HG02588 (cell line): ENCODE data around the gene ERAP2.
A peak's percentile ranks its signal among the peaks of the same experiment; 100 is the strongest.

ENCODE experiments used
- ATAC-seq: cut with Tn5 transposase; IDR thresholded peaks from one replicate; pipeline ENCODE4 v1.9.1; 2021; ENCODE audit warnings: mild to moderate bottlenecking, moderate library complexity; ENCODE audit not compliant: unreplicated experiment

The ERAP2 gene

DNA sequence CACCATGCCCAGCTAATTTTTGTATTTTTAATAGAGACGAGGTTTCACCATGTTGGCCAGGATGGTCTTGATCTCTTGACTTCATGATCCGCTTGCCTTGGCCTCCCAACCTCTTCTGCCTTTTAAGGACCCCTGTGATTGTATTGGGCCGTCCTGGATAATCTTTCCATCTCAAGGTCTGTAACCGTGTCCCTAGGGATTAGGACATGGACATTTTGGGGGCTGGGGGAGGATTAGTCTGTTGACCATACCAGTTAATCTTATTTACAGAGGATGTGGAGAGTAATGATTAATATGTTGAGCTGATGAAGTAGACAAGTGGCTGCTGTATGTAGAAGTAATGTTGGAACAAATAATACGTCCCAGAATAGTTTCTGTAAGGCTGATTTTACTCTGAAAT is 82.7 kb downstream of the ERAP2 start:
- ATAC-seq, result no peak

DNA sequence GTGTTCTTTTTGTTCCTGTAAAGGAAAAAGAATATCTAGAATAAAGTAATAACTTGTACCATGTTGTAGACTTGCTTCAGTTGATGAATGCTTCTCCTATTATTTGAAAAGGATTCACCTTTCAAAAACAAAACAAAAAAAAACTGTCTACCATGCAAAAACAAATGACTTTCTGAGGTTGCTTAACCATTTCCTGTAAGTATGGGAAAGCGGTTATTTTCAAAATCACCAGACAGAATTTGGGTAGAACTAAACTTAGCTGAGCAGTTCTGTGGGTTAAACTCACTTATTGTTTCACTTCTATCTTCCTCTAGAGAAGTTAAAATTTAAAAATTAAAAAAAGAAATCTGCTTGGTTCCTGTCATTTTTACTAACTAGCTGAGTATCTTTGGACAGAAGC is 84.8 kb downstream of the ERAP2 start:
- peak; percentile 65 for ATAC-seq

DNA sequence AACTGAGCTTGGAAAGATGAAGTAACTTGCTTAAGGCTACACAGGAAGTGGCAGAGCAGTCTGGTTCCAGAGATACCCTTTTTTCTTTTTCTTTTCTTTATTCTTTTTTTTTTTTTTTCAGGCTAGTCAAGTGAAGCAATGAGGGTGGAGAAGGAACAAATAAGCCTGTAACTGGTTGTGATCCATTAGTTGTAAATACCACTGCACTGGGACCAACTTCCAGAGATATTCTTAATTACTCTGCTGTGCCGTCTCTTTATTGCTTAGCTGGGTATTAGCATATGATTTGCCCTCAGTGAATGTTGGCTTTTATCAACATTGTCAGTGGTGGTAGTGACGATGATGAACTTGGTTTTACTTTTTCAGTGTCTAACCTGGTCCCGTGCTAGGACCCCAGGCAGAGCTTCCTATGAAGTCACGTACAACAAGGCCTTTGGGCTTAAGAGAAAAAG is 86.3 kb downstream of the ERAP2 start:
- no peak for ATAC-seq

DNA sequence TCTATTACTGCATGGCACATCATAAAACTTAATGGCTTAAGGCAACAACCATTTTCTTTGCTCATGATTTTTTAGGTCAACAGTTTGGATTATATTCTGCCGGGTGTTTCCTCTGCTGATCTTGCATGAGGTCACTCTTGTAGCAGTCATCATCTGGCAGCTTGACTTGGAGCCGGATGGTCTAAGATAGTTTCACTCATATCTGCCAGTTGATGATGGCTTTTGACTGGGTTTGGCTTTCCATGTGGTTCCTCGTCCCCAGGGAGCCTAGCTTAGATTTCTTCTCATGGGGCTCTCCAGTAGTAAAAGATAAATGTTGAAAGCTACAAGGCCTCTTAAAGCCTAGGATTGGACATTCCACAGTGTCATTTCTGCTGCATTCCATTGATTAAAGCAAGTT is 87.0 kb downstream of the ERAP2 start:
- peak; percentile 36 for ATAC-seq

DNA sequence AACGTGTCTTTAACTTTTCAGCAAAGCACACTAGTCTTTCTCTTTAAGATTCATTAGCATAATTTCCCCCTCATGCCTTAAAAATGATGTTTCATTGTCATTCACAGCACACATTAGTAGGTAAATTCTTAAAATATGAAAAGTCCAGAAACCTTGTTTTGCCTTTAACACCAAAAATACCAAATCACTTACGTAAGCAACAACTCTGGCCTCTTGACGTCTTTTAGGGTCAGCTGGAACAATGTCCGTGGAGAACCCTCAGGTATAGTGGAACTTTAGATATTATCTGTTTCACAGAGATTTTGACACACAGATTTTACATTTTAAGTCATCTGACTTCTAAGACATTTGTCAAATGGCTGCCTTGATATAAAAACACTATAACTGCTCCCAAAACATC is 90.5 kb downstream of the ERAP2 start:
- ATAC-seq, result no peak

DNA sequence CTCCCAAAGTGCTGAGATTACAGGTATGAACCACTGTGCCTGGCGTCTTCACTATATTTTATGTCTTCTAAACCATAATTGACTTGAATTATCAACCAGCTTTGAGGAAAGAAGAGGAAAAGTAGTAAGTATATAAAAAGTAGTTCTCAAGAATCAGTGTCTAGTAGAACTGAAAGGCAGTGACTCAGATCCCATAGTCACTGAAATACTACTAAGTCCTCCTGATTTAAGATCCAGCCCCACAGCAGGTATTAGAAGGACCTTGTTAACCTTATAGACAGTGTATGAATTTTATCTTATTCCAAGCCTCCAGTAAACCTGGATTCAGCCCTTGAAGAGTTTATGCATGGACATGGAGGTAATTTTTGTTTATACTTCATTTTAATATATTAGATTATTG is 91.1 kb downstream of the ERAP2 start:
- no peak for ATAC-seq

DNA sequence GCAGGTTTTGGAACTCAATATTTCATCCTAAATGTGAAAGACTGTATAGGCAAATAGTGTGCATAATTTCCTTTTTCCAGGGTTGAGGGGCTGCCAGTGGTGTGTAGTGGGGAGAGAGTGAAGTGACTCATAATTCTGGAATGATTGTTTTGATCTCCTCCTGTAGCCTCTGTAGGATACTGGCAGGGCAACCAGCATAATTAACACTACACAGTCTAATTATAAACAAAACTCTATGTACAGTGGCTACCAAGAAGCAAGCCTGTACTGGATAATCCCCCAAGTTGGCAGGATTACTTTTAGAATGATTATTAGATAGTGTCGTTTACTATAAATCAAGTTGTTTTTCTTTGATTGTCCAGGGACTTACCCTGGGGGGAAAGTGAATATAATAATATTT is 91.8 kb downstream of the ERAP2 start:
- no peak for ATAC-seq

DNA sequence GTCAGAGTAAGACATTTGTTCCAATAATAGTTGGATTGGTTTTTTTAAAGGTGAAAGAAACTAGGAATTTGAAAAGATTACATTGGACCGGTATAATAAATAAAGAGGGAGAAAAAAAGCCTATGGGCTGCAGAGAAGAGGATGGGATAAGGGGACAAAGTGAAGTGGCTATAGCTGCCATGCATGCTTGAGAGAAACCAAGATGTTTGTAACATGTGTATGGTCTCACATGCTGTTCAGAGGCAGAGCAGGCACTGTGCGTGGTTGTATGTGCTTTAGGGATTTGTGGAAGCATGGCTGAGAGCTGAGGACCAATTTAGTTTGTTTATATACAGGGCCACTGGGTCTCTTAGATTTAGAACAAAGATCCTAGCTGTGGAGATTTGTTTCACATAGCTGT is 92.3 kb downstream of the ERAP2 start:
- ATAC-seq, result no peak
